ENCODE data around the gene ZFC3H1.

DNA sequence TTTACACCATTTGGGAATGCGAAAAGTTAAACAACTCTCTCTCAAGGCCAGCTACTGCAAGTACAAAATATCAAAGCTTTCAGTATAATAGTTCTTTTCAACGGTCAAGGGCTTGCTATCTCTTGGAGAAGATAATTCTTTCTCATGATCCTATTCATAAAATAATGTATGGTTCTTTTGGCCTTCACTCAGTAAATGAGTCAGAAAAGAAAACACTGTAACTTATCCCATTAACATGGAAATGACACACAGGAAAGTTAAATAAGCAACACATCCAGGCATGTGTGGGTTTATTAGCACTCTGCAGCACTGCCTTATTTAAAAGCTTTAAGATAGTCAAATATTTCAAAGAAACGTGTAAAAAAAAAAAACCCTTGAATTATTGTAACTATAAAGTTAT, 36.9 kb downstream of the ZFC3H1 start:
- TF ChIP-seq POLR2A (IDR thresholded peaks at IDR 0.05), result no peak
- no peak for TF ChIP-seq CTCF (IDR thresholded peaks at IDR 0.05)
